ENCODE data around the gene RAB2B.

Gene RAB2B

GRCh38 chr14:21524575-21525490, 48.1 kb upstream of the RAB2B start:
- no peaks in the 10 kb centered on the region for H4K20me1 ChIP-seq (ENCODE audit: insufficient read depth, low read length, poor library complexity, severe bottlenecking)
- no peak overlapping the region for H2AFZ ChIP-seq (ENCODE audit: low read length)
- H3K9ac ChIP-seq (ENCODE audit: low read depth, low read length, poor library complexity, severe bottlenecking): peak overlapping the region; percentile 70
- H3K79me2 ChIP-seq (ENCODE audit: insufficient read depth, low read length): no peaks in the 10 kb centered on the region
- no peaks in the 10 kb centered on the region for H3F3A ChIP-seq (ENCODE audit: low read depth)
- no peaks in the 10 kb centered on the region for H3K9me3 ChIP-seq (ENCODE audit: insufficient read depth, low read depth, low read length)
- H3K4me2 ChIP-seq (ENCODE audit: low read depth, low read length, poor library complexity, severe bottlenecking): peak overlapping the region; percentile 75
- peaks cover 13% of the 10 kb centered on the region for H3K4me1 ChIP-seq (ENCODE audit: insufficient read depth, low read length, poor library complexity, severe bottlenecking)
- peaks cover 4% of the 10 kb centered on the region for H3K27me3 ChIP-seq (ENCODE audit: insufficient read depth, low read length, poor library complexity, severe bottlenecking)
- no peak for TF ChIP-seq EZH2phosphoT487 (IDR thresholded peaks at IDR 0.05; ENCODE audit: borderline replicate concordance)
- no peak for TF ChIP-seq CTCF (conservative IDR thresholded peaks at IDR 0.05; ENCODE audit: low read length)
- H3K4me3 ChIP-seq (ENCODE audit: low read length, poor library complexity, severe bottlenecking): peak overlapping the region; percentile 86
- H3K36me3 ChIP-seq (ENCODE audit: insufficient read depth, low read length): no peaks in the 10 kb centered on the region
- no peaks in the 10 kb centered on the region for H3K9me2 ChIP-seq (replicated peaks; ENCODE audit: low read depth, low read length)

GRCh38 chr14:21523203-21523602, 46.4 kb upstream of the RAB2B start:
- H3K9me2 ChIP-seq (replicated peaks; ENCODE audit: low read depth, low read length): no peaks in the 10 kb centered on the region
- no peak overlapping the region for H3K4me3 ChIP-seq (ENCODE audit: low read length, poor library complexity, severe bottlenecking)
- H3K27me3 ChIP-seq (ENCODE audit: insufficient read depth, low read length, poor library complexity, severe bottlenecking): peaks cover 4% of the 10 kb centered on the region
- no peaks in the 10 kb centered on the region for H3K9me3 ChIP-seq (ENCODE audit: insufficient read depth, low read depth, low read length)
- no peaks in the 10 kb centered on the region for H3F3A ChIP-seq (ENCODE audit: low read depth)
- H4K20me1 ChIP-seq (ENCODE audit: insufficient read depth, low read length, poor library complexity, severe bottlenecking): no peaks in the 10 kb centered on the region
- H3K4me1 ChIP-seq (ENCODE audit: insufficient read depth, low read length, poor library complexity, severe bottlenecking): peaks cover 13% of the 10 kb centered on the region
- no peaks in the 10 kb centered on the region for H3K36me3 ChIP-seq (ENCODE audit: insufficient read depth, low read length)
- H2AFZ ChIP-seq (ENCODE audit: low read length): no peak overlapping the region
- no peak overlapping the region for H3K9ac ChIP-seq (ENCODE audit: low read depth, low read length, poor library complexity, severe bottlenecking)
- H3K4me2 ChIP-seq (ENCODE audit: low read depth, low read length, poor library complexity, severe bottlenecking): no peak overlapping the region
- TF ChIP-seq CTCF (conservative IDR thresholded peaks at IDR 0.05; ENCODE audit: low read length) (no peak), EZH2phosphoT487 (IDR thresholded peaks at IDR 0.05; ENCODE audit: borderline replicate concordance) (no peak)
- no peaks in the 10 kb centered on the region for H3K79me2 ChIP-seq (ENCODE audit: insufficient read depth, low read length)

GRCh38 chr14:21521501-21521900, 44.7 kb upstream of the RAB2B start:
- TF ChIP-seq EZH2phosphoT487 (IDR thresholded peaks at IDR 0.05; ENCODE audit: borderline replicate concordance) (no peak), CTCF (conservative IDR thresholded peaks at IDR 0.05; ENCODE audit: low read length) (no peak)

More at GRCh38 chr14:21521501-21521900, 44.7 kb upstream of the RAB2B start:
- Histone ChIP-seq H3K9ac (ENCODE audit: low read depth, low read length, poor library complexity, severe bottlenecking) (no peak overlapping the region), H3K4me3 (ENCODE audit: low read length, poor library complexity, severe bottlenecking) (no peak overlapping the region), H3K9me2 (replicated peaks; ENCODE audit: low read depth, low read length) (no peaks in the 10 kb centered on the region), H3K36me3 (ENCODE audit: insufficient read depth, low read length) (no peaks in the 10 kb centered on the region), H3F3A (ENCODE audit: low read depth) (no peaks in the 10 kb centered on the region), H3K4me2 (ENCODE audit: low read depth, low read length, poor library complexity, severe bottlenecking) (no peak overlapping the region), H3K27me3 (ENCODE audit: insufficient read depth, low read length, poor library complexity, severe bottlenecking) (peaks cover 15% of the 10 kb centered on the region), H3K4me1 (ENCODE audit: insufficient read depth, low read length, poor library complexity, severe bottlenecking) (peaks cover 3% of the 10 kb centered on the region), H2AFZ (ENCODE audit: low read length) (no peak overlapping the region), H3K9me3 (ENCODE audit: insufficient read depth, low read depth, low read length) (no peaks in the 10 kb centered on the region), H4K20me1 (ENCODE audit: insufficient read depth, low read length, poor library complexity, severe bottlenecking) (no peaks in the 10 kb centered on the region), H3K79me2 (ENCODE audit: insufficient read depth, low read length) (no peaks in the 10 kb centered on the region)

All from Loucy (cell line).